Measurements from ENCODE around the gene PLA2G4E.

GRCh38 chr15:42060477-42060763 lies 39.6 kb upstream of the PLA2G4E start:
- TF ChIP-seq CTCF (IDR thresholded peaks at IDR 0.05) (no peak), POLR2A (IDR thresholded peaks at IDR 0.05) (no peak)
